HEK293 (cell line): ENCODE data around the gene HOXA11.
A peak's percentile ranks its signal among the peaks of the same experiment; 100 is the strongest.

Source experiments
- HOXA7 ChIP-seq: sonication (generic); formaldehyde crosslinking; IDR thresholded peaks from 2 replicates; pipeline ENCODE4 v1.8.1; 2022; ENCODE audit warnings: missing genetic modification reagents, borderline replicate concordance
- SALL2 ChIP-seq: fragments of 450-650 bp; formaldehyde crosslinking; IDR thresholded peaks from 2 replicates; pipeline ENCODE4 v1.5.0; 2017; ENCODE audit warnings: missing biosample characterization, mild to moderate bottlenecking, missing genetic modification characterization, borderline replicate concordance
- SP2 ChIP-seq: fragments of 450-650 bp; formaldehyde crosslinking; IDR thresholded peaks from 2 replicates; pipeline ENCODE4 v1.5.1; 2016; ENCODE audit warnings: missing biosample characterization, missing genetic modification characterization
- TCF7L2 ChIP-seq: IDR thresholded peaks from 2 replicates; pipeline ENCODE4 v1.6.1; 2011; ENCODE audit warnings: low read depth, mild to moderate bottlenecking, inconsistent platforms, low read length, moderate library complexity, borderline replicate concordance
- ZNF112 ChIP-seq: fragments of 450-650 bp; formaldehyde crosslinking; IDR thresholded peaks from 2 replicates; pipeline ENCODE4 v1.5.0; 2017; ENCODE audit warnings: missing biosample characterization, missing genetic modification characterization
- ZNF133 ChIP-seq: fragments of 450-650 bp; formaldehyde crosslinking; IDR thresholded peaks from 2 replicates; pipeline ENCODE4 v1.5.1; 2016; ENCODE audit warnings: missing biosample characterization, missing genetic modification characterization
- ZNF140 ChIP-seq: fragments of 450-650 bp; formaldehyde crosslinking; IDR thresholded peaks from 2 replicates; pipeline ENCODE4 v1.5.1; 2016; ENCODE audit warnings: missing biosample characterization, missing genetic modification characterization
- ZNF2 ChIP-seq: fragments of 450-650 bp; formaldehyde crosslinking; IDR thresholded peaks from 2 replicates; pipeline ENCODE4 v1.5.1; 2016; ENCODE audit warnings: missing biosample characterization, missing genetic modification characterization
- ZNF221 ChIP-seq: fragments of 450-650 bp; formaldehyde crosslinking; IDR thresholded peaks from 2 replicates; pipeline ENCODE4 v1.5.1; 2017; ENCODE audit warnings: missing biosample characterization, missing genetic modification characterization, borderline replicate concordance
- ZNF239 ChIP-seq: fragments of 450-650 bp; formaldehyde crosslinking; IDR thresholded peaks from 2 replicates; pipeline ENCODE4 v1.5.1; 2016; ENCODE audit warnings: missing biosample characterization, missing genetic modification characterization
- ZNF248 ChIP-seq: fragments of 450-650 bp; formaldehyde crosslinking; IDR thresholded peaks from 2 replicates; pipeline ENCODE4 v1.5.1; 2017; ENCODE audit warnings: missing biosample characterization, missing genetic modification characterization
- ZNF366 ChIP-seq: fragments of 450-650 bp; formaldehyde crosslinking; conservative IDR thresholded peaks from 2 replicates; pipeline ENCODE4 v1.5.1; 2016; ENCODE audit warnings: missing biosample characterization, missing genetic modification characterization
- ZNF433 ChIP-seq: fragments of 450-650 bp; formaldehyde crosslinking; IDR thresholded peaks from 2 replicates; pipeline ENCODE4 v1.5.1; 2016; ENCODE audit warnings: missing biosample characterization, missing genetic modification characterization, low read depth
- ZNF510 ChIP-seq: fragments of 450-650 bp; formaldehyde crosslinking; IDR thresholded peaks from 2 replicates; pipeline ENCODE4 v1.5.1; 2018; ENCODE audit warnings: mild to moderate bottlenecking, missing genetic modification characterization, missing biosample characterization; ENCODE audit not compliant: insufficient replicate concordance
- ZNF514 ChIP-seq: fragments of 450-650 bp; formaldehyde crosslinking; IDR thresholded peaks from 2 replicates; pipeline ENCODE4 v1.5.1; 2016; ENCODE audit warnings: missing biosample characterization, missing genetic modification characterization
- ZNF530 ChIP-seq: fragments of 450-650 bp; formaldehyde crosslinking; IDR thresholded peaks from 2 replicates; pipeline ENCODE4 v1.5.1; 2016; ENCODE audit warnings: low read depth, missing biosample characterization, missing genetic modification characterization
- ZNF549 ChIP-seq: fragments of 450-650 bp; IDR thresholded peaks from 2 replicates; pipeline ENCODE4 v1.5.1; 2018; ENCODE audit warnings: missing biosample characterization, missing genetic modification characterization, mild to moderate bottlenecking, inconsistent platforms, moderate library complexity
- ZNF596 ChIP-seq: fragments of 450-650 bp; IDR thresholded peaks from 2 replicates; pipeline ENCODE4 v1.5.0; 2018; ENCODE audit warnings: missing biosample characterization, mild to moderate bottlenecking, missing genetic modification characterization, moderate library complexity
- ZNF623 ChIP-seq: fragments of 450-650 bp; formaldehyde crosslinking; IDR thresholded peaks from 2 replicates; pipeline ENCODE4 v1.5.1; 2016; ENCODE audit warnings: missing biosample characterization, missing genetic modification characterization
- ZNF777 ChIP-seq: fragments of 450-650 bp; formaldehyde crosslinking; IDR thresholded peaks from 2 replicates; pipeline ENCODE4 v1.5.1; 2017; ENCODE audit warnings: missing biosample characterization, missing genetic modification characterization, borderline replicate concordance
- ZNF843 ChIP-seq: fragments of 450-650 bp; formaldehyde crosslinking; IDR thresholded peaks from 2 replicates; pipeline ENCODE4 v1.5.1; 2016; ENCODE audit warnings: missing biosample characterization, missing genetic modification characterization
- ZXDB ChIP-seq: fragments of 450-650 bp; formaldehyde crosslinking; IDR thresholded peaks from 2 replicates; pipeline ENCODE4 v1.5.1; 2016; ENCODE audit warnings: missing biosample characterization, missing genetic modification characterization
- TF ChIP-seq, protein P1 (sequence below): fragments of 450-650 bp; formaldehyde crosslinking; IDR thresholded peaks from 2 replicates; pipeline ENCODE4 v1.5.1; 2016; ENCODE audit warnings: missing biosample characterization, missing genetic modification characterization
- TF ChIP-seq, protein P2 (sequence below): fragments of 450-650 bp; formaldehyde crosslinking; IDR thresholded peaks from 2 replicates; pipeline ENCODE4 v1.5.1; 2016; ENCODE audit warnings: missing biosample characterization, missing genetic modification characterization
- TF ChIP-seq, protein P3 (sequence below): fragments of 450-650 bp; formaldehyde crosslinking; IDR thresholded peaks from 2 replicates; pipeline ENCODE4 v1.5.0; 2017; ENCODE audit warnings: missing biosample characterization, missing genetic modification characterization, borderline replicate concordance
- TF ChIP-seq, protein P4 (sequence below): fragments of 450-650 bp; formaldehyde crosslinking; IDR thresholded peaks from 2 replicates; pipeline ENCODE4 v1.5.1; 2016; ENCODE audit warnings: missing biosample characterization, missing genetic modification characterization
- TF ChIP-seq, protein P5 (sequence below): fragments of 450-650 bp; formaldehyde crosslinking; conservative IDR thresholded peaks from 2 replicates; pipeline ENCODE4 v1.5.1; 2016; ENCODE audit warnings: low read depth, missing biosample characterization, missing genetic modification characterization
- TF ChIP-seq, protein P6 (sequence below): fragments of 450-650 bp; formaldehyde crosslinking; IDR thresholded peaks from 2 replicates; pipeline ENCODE4 v1.5.1; 2016; ENCODE audit warnings: missing biosample characterization, missing genetic modification characterization

The HOXA11 gene

DNA sequence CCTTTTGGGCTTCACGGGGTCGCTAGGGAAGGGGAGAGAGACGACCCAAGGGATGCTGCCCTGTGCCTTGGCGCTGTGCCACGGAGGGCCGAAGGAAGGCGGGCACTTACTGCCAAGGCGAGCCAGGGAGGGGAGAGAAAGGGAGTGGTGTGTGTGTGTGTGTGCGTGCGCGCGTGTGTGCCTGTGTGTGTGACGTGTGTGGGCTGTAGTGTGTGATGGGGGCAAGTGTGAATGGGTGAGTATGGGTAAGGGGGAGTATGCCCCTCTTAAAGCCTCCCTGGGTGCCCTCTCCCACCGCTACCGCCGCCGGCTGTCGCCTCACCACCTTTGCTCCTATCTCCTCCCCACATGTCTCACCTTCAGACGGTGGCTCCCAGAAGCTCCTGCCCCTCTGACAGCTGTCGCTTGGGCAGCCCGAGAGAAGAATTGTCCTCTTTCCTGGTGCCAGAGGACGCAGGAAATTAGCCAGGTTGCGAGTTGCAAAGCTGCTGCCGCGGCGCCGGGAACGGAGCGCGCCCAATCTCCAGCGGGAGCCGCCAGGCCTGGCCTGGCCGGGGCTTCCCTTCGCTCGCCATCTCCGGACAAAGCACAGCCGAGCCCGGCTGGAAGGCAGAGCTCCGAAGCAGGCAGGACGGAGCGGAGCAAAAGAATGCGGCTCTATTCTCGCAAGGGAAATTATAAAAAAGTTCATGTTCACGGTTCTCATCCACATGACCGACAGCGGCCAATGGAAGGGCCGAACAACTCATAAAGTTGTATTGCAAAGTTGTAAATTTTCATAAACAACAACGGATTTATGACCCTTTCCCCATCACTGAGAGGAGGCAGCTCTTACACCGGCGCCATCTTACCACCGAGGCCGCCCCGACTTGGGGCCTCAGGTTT, 32.9 kb downstream of the HOXA11 start, which contains the start of gene HOXA3 (continued):
- TF ChIP-seq SP2 (tag by site-specific recombination) (peak; percentile 26), ZNF623 (no peak), ZNF510 (tag by site-specific recombination) (no peak), ZNF777 (tag by site-specific recombination) (no peak), ZNF514 (tag by site-specific recombination) (no peak), ZNF530 (tag by site-specific recombination) (no peak), ZNF2 (tag by site-specific recombination) (peak; percentile 38; the same call in 1 of the 2 replicates), ZNF112 (no peak), ZNF843 (tag by site-specific recombination) (no peak; the same call in 1 of the 2 replicates), ZNF133 (tag by site-specific recombination) (no peak), ZNF549 (no peak), ZNF239 (no peak), ZXDB (tag by site-specific recombination) (no peak), ZNF248 (tag by site-specific recombination) (no peak), ZNF140 (no peak), TCF7L2 (no peak), ZNF433 (tag by site-specific recombination) (no peak), HOXA7 (no peak), SALL2 (tag by site-specific recombination) (no peak), ZNF596 (tag by site-specific recombination) (no peak), ZNF366 (peak; percentile 55), ZNF221 (tag by site-specific recombination) (no peak)
- TF ChIP-seq, protein P1, sequence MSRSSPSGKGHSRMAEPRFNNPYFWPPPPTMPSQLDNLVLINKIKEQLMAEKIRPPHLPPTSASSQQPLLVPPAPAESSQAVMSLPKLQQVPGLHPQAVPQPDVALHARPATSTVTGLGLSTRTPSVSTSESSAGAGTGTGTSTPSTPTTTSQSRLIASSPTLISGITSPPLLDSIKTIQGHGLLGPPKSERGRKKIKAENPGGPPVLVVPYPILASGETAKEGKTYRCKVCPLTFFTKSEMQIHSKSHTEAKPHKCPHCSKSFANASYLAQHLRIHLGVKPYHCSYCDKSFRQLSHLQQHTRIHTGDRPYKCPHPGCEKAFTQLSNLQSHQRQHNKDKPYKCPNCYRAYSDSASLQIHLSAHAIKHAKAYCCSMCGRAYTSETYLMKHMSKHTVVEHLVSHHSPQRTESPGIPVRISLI, result peak; percentile 64; the same call in 1 of the 2 replicates
- TF ChIP-seq, protein P2, sequence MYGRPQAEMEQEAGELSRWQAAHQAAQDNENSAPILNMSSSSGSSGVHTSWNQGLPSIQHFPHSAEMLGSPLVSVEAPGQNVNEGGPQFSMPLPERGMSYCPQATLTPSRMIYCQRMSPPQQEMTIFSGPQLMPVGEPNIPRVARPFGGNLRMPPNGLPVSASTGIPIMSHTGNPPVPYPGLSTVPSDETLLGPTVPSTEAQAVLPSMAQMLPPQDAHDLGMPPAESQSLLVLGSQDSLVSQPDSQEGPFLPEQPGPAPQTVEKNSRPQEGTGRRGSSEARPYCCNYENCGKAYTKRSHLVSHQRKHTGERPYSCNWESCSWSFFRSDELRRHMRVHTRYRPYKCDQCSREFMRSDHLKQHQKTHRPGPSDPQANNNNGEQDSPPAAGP, result peak; percentile 64; the same call in 1 of the 2 replicates
- TF ChIP-seq, protein P3, sequence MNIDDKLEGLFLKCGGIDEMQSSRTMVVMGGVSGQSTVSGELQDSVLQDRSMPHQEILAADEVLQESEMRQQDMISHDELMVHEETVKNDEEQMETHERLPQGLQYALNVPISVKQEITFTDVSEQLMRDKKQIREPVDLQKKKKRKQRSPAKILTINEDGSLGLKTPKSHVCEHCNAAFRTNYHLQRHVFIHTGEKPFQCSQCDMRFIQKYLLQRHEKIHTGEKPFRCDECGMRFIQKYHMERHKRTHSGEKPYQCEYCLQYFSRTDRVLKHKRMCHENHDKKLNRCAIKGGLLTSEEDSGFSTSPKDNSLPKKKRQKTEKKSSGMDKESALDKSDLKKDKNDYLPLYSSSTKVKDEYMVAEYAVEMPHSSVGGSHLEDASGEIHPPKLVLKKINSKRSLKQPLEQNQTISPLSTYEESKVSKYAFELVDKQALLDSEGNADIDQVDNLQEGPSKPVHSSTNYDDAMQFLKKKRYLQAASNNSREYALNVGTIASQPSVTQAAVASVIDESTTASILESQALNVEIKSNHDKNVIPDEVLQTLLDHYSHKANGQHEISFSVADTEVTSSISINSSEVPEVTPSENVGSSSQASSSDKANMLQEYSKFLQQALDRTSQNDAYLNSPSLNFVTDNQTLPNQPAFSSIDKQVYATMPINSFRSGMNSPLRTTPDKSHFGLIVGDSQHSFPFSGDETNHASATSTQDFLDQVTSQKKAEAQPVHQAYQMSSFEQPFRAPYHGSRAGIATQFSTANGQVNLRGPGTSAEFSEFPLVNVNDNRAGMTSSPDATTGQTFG (tag by site-specific recombination), result no peak
- TF ChIP-seq, protein P4, sequence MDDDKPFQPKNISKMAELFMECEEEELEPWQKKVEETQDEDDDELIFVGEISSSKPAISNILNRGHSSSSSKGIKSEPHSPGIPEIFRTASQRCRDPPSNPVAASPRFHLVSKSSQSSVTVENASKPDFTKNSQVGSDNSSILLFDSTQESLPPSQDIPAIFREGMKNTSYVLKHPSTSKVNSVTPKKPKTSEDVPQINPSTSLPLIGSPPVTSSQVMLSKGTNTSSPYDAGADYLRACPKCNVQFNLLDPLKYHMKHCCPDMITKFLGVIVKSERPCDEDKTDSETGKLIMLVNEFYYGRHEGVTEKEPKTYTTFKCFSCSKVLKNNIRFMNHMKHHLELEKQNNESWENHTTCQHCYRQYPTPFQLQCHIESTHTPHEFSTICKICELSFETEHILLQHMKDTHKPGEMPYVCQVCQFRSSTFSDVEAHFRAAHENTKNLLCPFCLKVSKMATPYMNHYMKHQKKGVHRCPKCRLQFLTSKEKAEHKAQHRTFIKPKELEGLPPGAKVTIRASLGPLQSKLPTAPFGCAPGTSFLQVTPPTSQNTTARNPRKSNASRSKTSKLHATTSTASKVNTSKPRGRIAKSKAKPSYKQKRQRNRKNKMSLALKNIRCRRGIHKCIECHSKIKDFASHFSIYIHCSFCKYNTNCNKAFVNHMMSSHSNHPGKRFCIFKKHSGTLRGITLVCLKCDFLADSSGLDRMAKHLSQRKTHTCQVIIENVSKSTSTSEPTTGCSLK, result no peak
- TF ChIP-seq, protein P5, sequence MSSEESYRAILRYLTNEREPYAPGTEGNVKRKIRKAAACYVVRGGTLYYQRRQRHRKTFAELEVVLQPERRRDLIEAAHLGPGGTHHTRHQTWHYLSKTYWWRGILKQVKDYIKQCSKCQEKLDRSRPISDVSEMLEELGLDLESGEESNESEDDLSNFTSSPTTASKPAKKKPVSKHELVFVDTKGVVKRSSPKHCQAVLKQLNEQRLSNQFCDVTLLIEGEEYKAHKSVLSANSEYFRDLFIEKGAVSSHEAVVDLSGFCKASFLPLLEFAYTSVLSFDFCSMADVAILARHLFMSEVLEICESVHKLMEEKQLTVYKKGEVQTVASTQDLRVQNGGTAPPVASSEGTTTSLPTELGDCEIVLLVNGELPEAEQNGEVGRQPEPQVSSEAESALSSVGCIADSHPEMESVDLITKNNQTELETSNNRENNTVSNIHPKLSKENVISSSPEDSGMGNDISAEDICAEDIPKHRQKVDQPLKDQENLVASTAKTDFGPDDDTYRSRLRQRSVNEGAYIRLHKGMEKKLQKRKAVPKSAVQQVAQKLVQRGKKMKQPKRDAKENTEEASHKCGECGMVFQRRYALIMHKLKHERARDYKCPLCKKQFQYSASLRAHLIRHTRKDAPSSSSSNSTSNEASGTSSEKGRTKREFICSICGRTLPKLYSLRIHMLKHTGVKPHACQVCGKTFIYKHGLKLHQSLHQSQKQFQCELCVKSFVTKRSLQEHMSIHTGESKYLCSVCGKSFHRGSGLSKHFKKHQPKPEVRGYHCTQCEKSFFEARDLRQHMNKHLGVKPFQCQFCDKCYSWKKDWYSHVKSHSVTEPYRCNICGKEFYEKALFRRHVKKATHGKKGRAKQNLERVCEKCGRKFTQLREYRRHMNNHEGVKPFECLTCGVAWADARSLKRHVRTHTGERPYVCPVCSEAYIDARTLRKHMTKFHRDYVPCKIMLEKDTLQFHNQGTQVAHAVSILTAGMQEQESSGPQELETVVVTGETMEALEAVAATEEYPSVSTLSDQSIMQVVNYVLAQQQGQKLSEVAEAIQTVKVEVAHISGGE (tag by site-specific recombination), result no peak
- TF ChIP-seq, protein P6, sequence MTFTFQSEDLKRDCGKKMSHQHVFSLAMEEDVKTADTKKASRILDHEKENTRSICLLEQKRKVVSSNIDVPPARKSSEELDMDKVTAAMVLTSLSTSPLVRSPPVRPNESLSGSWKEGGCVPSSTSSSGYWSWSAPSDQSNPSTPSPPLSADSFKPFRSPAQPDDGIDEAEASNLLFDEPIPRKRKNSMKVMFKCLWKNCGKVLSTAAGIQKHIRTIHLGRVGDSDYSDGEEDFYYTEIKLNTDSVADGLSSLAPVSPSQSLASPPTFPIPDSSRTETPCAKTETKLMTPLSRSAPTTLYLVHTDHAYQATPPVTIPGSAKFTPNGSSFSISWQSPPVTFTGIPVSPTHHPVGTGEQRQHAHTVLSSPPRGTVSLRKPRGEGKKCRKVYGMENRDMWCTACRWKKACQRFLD (tag by site-specific recombination), result no peak
